Panc1 (cell line): ENCODE results near the gene FAM53B. TPM values are rescaled to one million over a fixed set of nuclear protein-coding genes. Genes with fewer than 3 reads are reported as not detected.

Experiments
- ATAC-seq: fragments of 200-7000 bp; cut with Tn5 transposase; 2 replicates; pipeline ENCODE4 v1.9.1; 2020; ENCODE audit warnings: mild to moderate bottlenecking, moderate library complexity
- BruUV-seq: library from RNA; stranded (reverse); fragments of 400-500 nt; replicated peaks from 2 replicates; lab custom pipeline; 2021; lab: Mats Ljungman, UMichigan
- CTCF ChIA-PET: fragments of 300-600 bp; sonication (Branson Sonifier 250); formaldehyde crosslinking; loops from one replicate; lab custom pipeline; 2022; ENCODE audit warnings: antibody characterized with exemption; lab: Charles Lee
- POLR2A ChIA-PET: fragments of 300-600 bp; sonication (Branson Sonifier 250); formaldehyde crosslinking; loops from one replicate; lab custom pipeline; 2022; ENCODE audit warnings: antibody characterized with exemption; lab: Charles Lee
- DNase-seq: peaks from one replicate; pipeline ENCODE4 v3.0.0-alpha.2; 2010; ENCODE audit warnings: low read depth, low spot score
- H3K27ac ChIP-seq: 2 replicates; pipeline ENCODE4 v1.5.1; 2011; ENCODE audit warnings: mild to moderate bottlenecking, low read length, inconsistent platforms
- H3K27me3 ChIP-seq: fragments of 200-500 bp; sonication (Bioruptor generic); 2 replicates; pipeline ENCODE4 v1.6.0; 2014; ENCODE audit warnings: low read length, inconsistent platforms; ENCODE audit not compliant: control insufficient read depth, insufficient read depth
- H3K36me3 ChIP-seq: fragments of 200-500 bp; sonication (Bioruptor generic); 2 replicates; pipeline ENCODE4 v1.5.1; 2014; ENCODE audit warnings: inconsistent platforms, mild to moderate bottlenecking, low read length, moderate library complexity; ENCODE audit not compliant: control insufficient read depth, insufficient read depth
- H3K4me1 ChIP-seq: 2 replicates; pipeline ENCODE4 v1.5.1; 2011; ENCODE audit warnings: inconsistent platforms, mild to moderate bottlenecking, low read length, moderate library complexity; ENCODE audit not compliant: control insufficient read depth, insufficient read depth
- H3K4me3 ChIP-seq, 2 experiments: 2 replicates each; pipeline ENCODE4 v1.5.1; 2011 to 2012; ENCODE audit warnings: low read depth in 2 of 2, low read length in 2 of 2, mild to moderate bottlenecking in 2 of 2, inconsistent platforms in 1 of 2, moderate library complexity in 1 of 2
- H3K9me3 ChIP-seq: fragments of 200-500 bp; sonication (Bioruptor generic); 2 replicates; pipeline ENCODE4 v1.5.1; 2014; ENCODE audit warnings: low read depth, mild to moderate bottlenecking, inconsistent platforms, low read length, moderate library complexity; ENCODE audit not compliant: control insufficient read depth, insufficient read depth
- CTCF ChIP-seq: fragments of 450-650 bp; IDR thresholded peaks from 2 replicates; pipeline ENCODE4 v1.5.1; 2017; ENCODE audit warnings: mild to moderate bottlenecking
- POLR2AphosphoS5 ChIP-seq: IDR thresholded peaks from 2 replicates; pipeline ENCODE4 v1.6.1; 2012; ENCODE audit warnings: mild to moderate bottlenecking, low read depth, low read length, moderate library complexity
- REST ChIP-seq, 2 experiments: IDR thresholded peaks; 2 replicates each; pipeline ENCODE4 v1.6.1; 2011 to 2012; ENCODE audit warnings: low read depth in 2 of 2, control low read depth in 1 of 2, low read length in 1 of 2, mild to moderate bottlenecking in 1 of 2, moderate library complexity in 1 of 2; ENCODE audit not compliant: insufficient read depth in 1 of 2
- SIN3A ChIP-seq: IDR thresholded peaks from 2 replicates; pipeline ENCODE4 v1.6.1; 2012; ENCODE audit warnings: low read depth, mild to moderate bottlenecking, low read length, moderate library complexity, borderline replicate concordance; ENCODE audit not compliant: insufficient read depth
- TCF7L2 ChIP-seq: IDR thresholded peaks from 2 replicates; pipeline ENCODE4 v1.6.1; 2011; ENCODE audit warnings: mild to moderate bottlenecking, low read depth, low read length, inconsistent platforms
- in situ Hi-C: cut with HindIII; loops from 2 replicates; pipeline ENCODE4 v1.10.0; 2016; ENCODE audit warnings: low sequenced_read_pairs, low pct_unique_long_range_greater_than_20kb
- intact Hi-C: fragments of 100-400 bp; cut with micrococcal nuclease; formaldehyde crosslinking; loops from one replicate; pipeline ENCODE4 v1.10.0; 2022; ENCODE audit not compliant: unreplicated experiment
- total RNA-seq: library from RNA; stranded (reverse); gene quantifications from one replicate; pipeline ENCODE4 v1.2.1, GENCODE V29; 2021; ENCODE audit not compliant: unreplicated experiment

Gene FAM53B
- total RNA-seq, 1 experiment from 2014 or later: 42.5 TPM

GRCh38 chr10:124707551-124707950 lies 36.6 kb downstream of the FAM53B start:
- Histone ChIP-seq H3K27me3 (no peaks in the 10 kb centered on the region), H3K4me3 (no peak overlapping the region), H3K9me3 (no peaks in the 10 kb centered on the region), H3K36me3 (no peaks in the 10 kb centered on the region), H3K27ac (no peak overlapping the region), H3K4me1 (peaks cover 10% of the 10 kb centered on the region)
- in situ Hi-C loops (no loop called here), intact Hi-C loops (no loop called here)
- no peak for TF ChIP-seq CTCF
- TF ChIP-seq TCF7L2: no peak
- no peak for TF ChIP-seq POLR2AphosphoS5
- TF ChIP-seq REST (IDR thresholded peaks at IDR 0.05; ENCODE audit: insufficient read depth in 1 of 2, low read depth in 2 of 2, low read length in 1 of 2): no peak
- no peak for TF ChIP-seq SIN3A
- no TSS peak for BruUV-seq
- no peak for ATAC-seq
- no peak for DNase-seq
- POLR2A ChIA-PET: no interaction called here
- CTCF ChIA-PET: no interaction called here

GRCh38 chr10:124707144-124707467 lies 37.1 kb downstream of the FAM53B start:
- ATAC-seq (no peak), DNase-seq (no peak)
- BruUV-seq: no TSS peak
- ChIA-PET POLR2A (no interaction called here), CTCF (no interaction called here)
- Histone ChIP-seq H3K4me3 (no peak overlapping the region), H3K27me3 (no peaks in the 10 kb centered on the region), H3K4me1 (peaks cover 11% of the 10 kb centered on the region), H3K36me3 (no peaks in the 10 kb centered on the region), H3K9me3 (no peaks in the 10 kb centered on the region), H3K27ac (no peak overlapping the region)
- in situ Hi-C loops (no loop called here), intact Hi-C loops (no loop called here)
- TF ChIP-seq CTCF: no peak
- TF ChIP-seq TCF7L2: no peak
- no peak for TF ChIP-seq REST (IDR thresholded peaks at IDR 0.05; ENCODE audit: insufficient read depth in 1 of 2, low read depth in 2 of 2, low read length in 1 of 2)
- no peak for TF ChIP-seq SIN3A
- TF ChIP-seq POLR2AphosphoS5: no peak
